Endothelial cell of umbilical vein (primary cell): ENCODE data around the gene ATP10A. TPM values are rescaled to one million over a fixed set of nuclear protein-coding genes. Genes with fewer than 3 reads are reported as not detected.

ENCODE experiments used
- BruUV-seq: library from RNA; stranded (reverse); fragments of 400-500 nt; replicated peaks from 2 replicates; lab custom pipeline; 2021; lab: Mats Ljungman, UMichigan
- CTCF ChIA-PET: fragments of 300-600, 350-600 bp; sonication (Branson Sonifier 250); formaldehyde crosslinking; loops from one replicate; lab custom pipeline; 2021; ENCODE audit warnings: antibody characterized with exemption, inconsistent platforms; lab: Charles Lee
- POLR2A ChIA-PET: fragments of 300-600, 350-600 bp; sonication (Branson Sonifier 250); formaldehyde crosslinking; loops from one replicate; lab custom pipeline; 2021; ENCODE audit warnings: antibody characterized with exemption, inconsistent platforms; lab: Charles Lee
- DNase-seq: peaks from one replicate; pipeline ENCODE4 v3.0.0-alpha.2; 2011; ENCODE audit warnings: low read depth, low spot score
- FAIRE-seq: peaks from 2 replicates; lab custom pipeline; 2011; peaks lifted over from hg19 to GRCh38; lab: Jason Lieb, UNC
- H2AFZ ChIP-seq: 2 replicates; pipeline ENCODE4 v1.6.0; 2012; ENCODE audit warnings: low read depth, low read length, control low read depth, inconsistent platforms
- H3K27ac ChIP-seq: 2 replicates; pipeline ENCODE4 v1.5.1; 2011; ENCODE audit warnings: low read depth, mild to moderate bottlenecking, control low read depth, low read length, moderate library complexity; ENCODE audit not compliant: insufficient read depth
- H3K27me3 ChIP-seq, 2 experiments: 2 replicates each; pipeline versions ENCODE4 v1.6.0 to v1.6.1; 2011; ENCODE audit warnings: low read length in 2 of 2, mixed read lengths in 1 of 2; ENCODE audit not compliant: control insufficient read depth in 2 of 2, insufficient read depth in 2 of 2
- H3K36me3 ChIP-seq, 2 experiments: 2 replicates in 1 of 2; 3 replicates in 1 of 2; pipeline ENCODE4 v1.5.1; 2011; ENCODE audit warnings: low read length in 2 of 2, mild to moderate bottlenecking in 1 of 2, moderate library complexity in 1 of 2; ENCODE audit not compliant: control insufficient read depth in 2 of 2, insufficient read depth in 2 of 2; ENCODE audit errors: extremely low read depth in 1 of 2
- H3K4me1 ChIP-seq: 3 replicates; pipeline ENCODE4 v1.5.1; 2011; ENCODE audit warnings: mild to moderate bottlenecking, low read length; ENCODE audit not compliant: control insufficient read depth, insufficient read depth; ENCODE audit errors: extremely low read depth
- H3K4me2 ChIP-seq: 2 replicates; pipeline ENCODE4 v1.6.1; 2011; ENCODE audit warnings: low read length, control low read depth, mixed read lengths; ENCODE audit not compliant: insufficient read depth
- H3K4me3 ChIP-seq, 3 experiments: fragments of 200-600 bp in 1 of 3; sonication (generic), shearing (Covaris generic) in 1 of 3; replicated peaks in 1 of 3; 2 replicates each; pipeline ENCODE4 v1.5.1; 2011 to 2016; ENCODE audit warnings: control low read depth in 3 of 3, low read length in 3 of 3, mild to moderate bottlenecking in 2 of 3, inconsistent platforms in 1 of 3, low read depth in 1 of 3, moderate library complexity in 1 of 3; ENCODE audit not compliant: insufficient read depth in 1 of 3
- H3K79me2 ChIP-seq: 2 replicates; pipeline ENCODE4 v1.6.0; 2012; ENCODE audit warnings: low read length, inconsistent platforms; ENCODE audit not compliant: control insufficient read depth, insufficient read depth
- H3K9ac ChIP-seq: replicated peaks from 2 replicates; pipeline ENCODE3; 2011; ENCODE audit warnings: low read length, control low read depth; ENCODE audit not compliant: insufficient read depth; ENCODE audit errors: extremely low read depth
- H3K9me1 ChIP-seq: replicated peaks from 3 replicates; pipeline ENCODE4 v1.6.0; 2011; ENCODE audit warnings: mild to moderate bottlenecking, low read length; ENCODE audit not compliant: control insufficient read depth, insufficient read depth; ENCODE audit errors: extremely low read depth
- H3K9me3 ChIP-seq: replicated peaks from 2 replicates; pipeline ENCODE4 v1.5.1; 2012; ENCODE audit warnings: low read length, inconsistent platforms; ENCODE audit not compliant: control insufficient read depth, insufficient read depth
- H4K20me1 ChIP-seq: replicated peaks from 2 replicates; pipeline ENCODE3; 2011; ENCODE audit warnings: mild to moderate bottlenecking, low read length; ENCODE audit not compliant: control insufficient read depth, insufficient read depth; ENCODE audit errors: extremely low read depth
- EZH2 ChIP-seq: IDR thresholded peaks from 2 replicates; pipeline ENCODE4 v1.6.1; 2012; ENCODE audit warnings: borderline replicate concordance, low read depth, mild to moderate bottlenecking, moderate library complexity, low read length, inconsistent platforms; ENCODE audit not compliant: severe bottlenecking
- FOS ChIP-seq: IDR thresholded peaks from 2 replicates; pipeline ENCODE4 v1.6.1; 2011; ENCODE audit warnings: mild to moderate bottlenecking, low read length, moderate library complexity, borderline replicate concordance; ENCODE audit not compliant: insufficient read depth
- GATA2 ChIP-seq: IDR thresholded peaks from 2 replicates; pipeline ENCODE4 v1.7.0; 2011; ENCODE audit warnings: low read depth, mild to moderate bottlenecking, moderate library complexity, mixed read lengths, low read length; ENCODE audit not compliant: insufficient read length, insufficient read depth
- JUN ChIP-seq: IDR thresholded peaks from 2 replicates; pipeline ENCODE4 v1.6.1; 2011; ENCODE audit warnings: borderline replicate concordance, low read depth; ENCODE audit not compliant: insufficient read length, insufficient read depth
- MYC ChIP-seq: IDR thresholded peaks from one replicate; pipeline ENCODE4 v1.6.1; 2011; ENCODE audit warnings: mild to moderate bottlenecking, low read depth, low read length
- POLR2A ChIP-seq: IDR thresholded peaks from 2 replicates; pipeline ENCODE4 v1.6.1; 2012; ENCODE audit warnings: low read depth, mild to moderate bottlenecking, control low read depth, low read length
- POLR2AphosphoS5 ChIP-seq: IDR thresholded peaks from 2 replicates; pipeline ENCODE4 v1.6.1; 2012; ENCODE audit warnings: low read depth, mild to moderate bottlenecking, control low read depth, low read length, moderate library complexity; ENCODE audit not compliant: insufficient read depth
- dilution Hi-C: fragments of 300-500 bp; cut with MboI; formaldehyde crosslinking; loops from one replicate; pipeline ENCODE4 v1.15.0; 2019; ENCODE audit warnings: low sequenced_read_pairs; ENCODE audit not compliant: extremely low pct_ligation_motif_present
- intact Hi-C: fragments of 100-400 bp; cut with micrococcal nuclease; formaldehyde crosslinking; loops from one replicate; pipeline ENCODE4 v1.10.0; 2022
- polyA plus RNA-seq, 4 experiments: library from polyadenylated mRNA; depleted of rRNA in 3 of 4; stranded (reverse) in 3 of 4; unstranded in 1 of 4; fragments of >200 nt; gene quantifications; 2 replicates each; pipeline versions ENCODE4 v1.2.1 to v1.2.3, GENCODE V29; 2011 to 2012; ENCODE audit warnings: missing spikeins in 1 of 4
- total RNA-seq: library from RNA; stranded (reverse); gene quantifications from 2 replicates; pipeline ENCODE4 v1.2.3, GENCODE V29; 2021
- TF ChIP-seq, protein P1 (sequence below): IDR thresholded peaks from 2 replicates; pipeline ENCODE4 v1.6.1; 2011; ENCODE audit not compliant: insufficient read depth, insufficient read length
- TF ChIP-seq, protein P2 (sequence below), 2 donors: IDR thresholded peaks; 1 replicate in 1 of 2; 2 replicates in 1 of 2; pipeline ENCODE4 v1.5.1; 2011; ENCODE audit warnings: low read length in 2 of 2, mild to moderate bottlenecking in 2 of 2, moderate library complexity in 2 of 2, control low read depth in 1 of 2, inconsistent platforms in 1 of 2, low read depth in 1 of 2; ENCODE audit not compliant: insufficient read depth in 1 of 2; ENCODE audit errors: extremely low read depth in 1 of 2

Gene ATP10A
- total and polyA plus RNA-seq, 2 donors (not counting 3 experiments of a cell fraction or from before 2014, with no cell fraction given): not detected

DNA sequence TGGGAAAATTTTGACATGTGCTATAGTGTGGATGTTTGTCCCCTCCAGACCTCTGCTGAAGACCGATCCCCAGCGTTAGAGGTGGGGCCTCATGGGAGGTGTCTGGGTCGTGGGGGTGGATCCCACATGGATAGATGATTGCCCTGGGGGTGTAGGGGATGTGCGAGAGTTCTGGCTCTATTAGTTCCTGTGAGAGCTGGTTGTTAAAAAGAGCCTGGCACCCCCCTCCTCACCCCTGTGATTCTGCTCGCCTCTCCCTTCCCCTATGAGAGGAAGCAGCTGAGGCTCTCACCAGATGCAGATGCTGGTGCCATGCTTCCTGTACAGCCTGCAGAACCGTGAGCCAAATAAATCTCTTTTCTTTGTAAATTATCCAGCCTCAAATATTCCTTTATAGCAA is 67.4 kb downstream of the ATP10A start:
- BruUV-seq: no TSS peak
- no peaks in the 10 kb centered on the region for H3K9me1 ChIP-seq
- ChIA-PET POLR2A (no interaction called here), CTCF (no interaction called here)
- H3K9ac ChIP-seq: no peak overlapping the region
- FAIRE-seq (no peak), DNase-seq (no peak)
- H2AFZ ChIP-seq: no peak overlapping the region
- dilution Hi-C loops: no loop called here
- H3K4me1 ChIP-seq: no peaks in the 10 kb centered on the region
- TF ChIP-seq JUN (no peak), FOS (no peak), GATA2 (no peak), EZH2 (no peak), POLR2AphosphoS5 (no peak), POLR2A (no peak), MYC (no peak)
- TF ChIP-seq, protein P1, sequence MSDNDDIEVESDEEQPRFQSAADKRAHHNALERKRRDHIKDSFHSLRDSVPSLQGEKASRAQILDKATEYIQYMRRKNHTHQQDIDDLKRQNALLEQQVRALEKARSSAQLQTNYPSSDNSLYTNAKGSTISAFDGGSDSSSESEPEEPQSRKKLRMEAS: no peak
- TF ChIP-seq, protein P2, sequence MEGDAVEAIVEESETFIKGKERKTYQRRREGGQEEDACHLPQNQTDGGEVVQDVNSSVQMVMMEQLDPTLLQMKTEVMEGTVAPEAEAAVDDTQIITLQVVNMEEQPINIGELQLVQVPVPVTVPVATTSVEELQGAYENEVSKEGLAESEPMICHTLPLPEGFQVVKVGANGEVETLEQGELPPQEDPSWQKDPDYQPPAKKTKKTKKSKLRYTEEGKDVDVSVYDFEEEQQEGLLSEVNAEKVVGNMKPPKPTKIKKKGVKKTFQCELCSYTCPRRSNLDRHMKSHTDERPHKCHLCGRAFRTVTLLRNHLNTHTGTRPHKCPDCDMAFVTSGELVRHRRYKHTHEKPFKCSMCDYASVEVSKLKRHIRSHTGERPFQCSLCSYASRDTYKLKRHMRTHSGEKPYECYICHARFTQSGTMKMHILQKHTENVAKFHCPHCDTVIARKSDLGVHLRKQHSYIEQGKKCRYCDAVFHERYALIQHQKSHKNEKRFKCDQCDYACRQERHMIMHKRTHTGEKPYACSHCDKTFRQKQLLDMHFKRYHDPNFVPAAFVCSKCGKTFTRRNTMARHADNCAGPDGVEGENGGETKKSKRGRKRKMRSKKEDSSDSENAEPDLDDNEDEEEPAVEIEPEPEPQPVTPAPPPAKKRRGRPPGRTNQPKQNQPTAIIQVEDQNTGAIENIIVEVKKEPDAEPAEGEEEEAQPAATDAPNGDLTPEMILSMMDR (IDR thresholded peaks at IDR 0.05; ENCODE audit: extremely low read depth in 1 of 2, insufficient read depth in 1 of 2, low read depth in 1 of 2, low read length in 2 of 2): no peak
- no peaks in the 10 kb centered on the region for H4K20me1 ChIP-seq
- H3K4me2 ChIP-seq: no peak overlapping the region
- no peaks in the 10 kb centered on the region for H3K27me3 ChIP-seq
- H3K27ac ChIP-seq: no peak overlapping the region
- no peaks in the 10 kb centered on the region for H3K9me3 ChIP-seq
- intact Hi-C loops: no loop called here
- no peak overlapping the region for H3K4me3 ChIP-seq
- H3K36me3 ChIP-seq: no peaks in the 10 kb centered on the region
- no peaks in the 10 kb centered on the region for H3K79me2 ChIP-seq
